LHCN-M2 (cell line): ENCODE data around the gene MVB12B. TPM values are rescaled to one million over a fixed set of nuclear protein-coding genes. Genes with fewer than 3 reads are reported as not detected.

ENCODE experiments used
- DNase-seq: peaks from one replicate; pipeline ENCODE4 v3.0.0-alpha.2; 2012; ENCODE audit warnings: low read depth
- total RNA-seq: library from RNA; depleted of rRNA; stranded (reverse); fragments of >200 nt; gene quantifications from 2 replicates; pipeline ENCODE4 v1.2.3, GENCODE V29; 2014

Gene MVB12B
- total RNA-seq, 1 experiment from 2014 or later: 4.8 TPM

GRCh38 chr9:126303488-126303887 is 23.1 kb upstream of the MVB12B start:
- DNase-seq: no peak

- no peak for DNase-seq
Measured at GRCh38 chr9:126304207-126304970, 22.2 kb upstream of the MVB12B start.

- DNase-seq: no peak
Measured at GRCh38 chr9:126304971-126305320, 21.7 kb upstream of the MVB12B start.

- DNase-seq: no peak
Measured at GRCh38 chr9:126306071-126306647, 20.5 kb upstream of the MVB12B start.

GRCh38 chr9:126307322-126308061 is 19.1 kb upstream of the MVB12B start:
- no peak for DNase-seq

GRCh38 chr9:126309427-126310189 is 17.0 kb upstream of the MVB12B start:
- DNase-seq: no peak

GRCh38 chr9:126312584-126313551 is 13.8 kb upstream of the MVB12B start:
- no peak for DNase-seq

GRCh38 chr9:126316085-126316655 is 10.5 kb upstream of the MVB12B start:
- DNase-seq: no peak

GRCh38 chr9:126317513-126317912 is 9.1 kb upstream of the MVB12B start:
- no peak for DNase-seq

- no peak for DNase-seq
Measured at GRCh38 chr9:126318858-126319257, 7.8 kb upstream of the MVB12B start.

GRCh38 chr9:126319671-126320070 is 7.0 kb upstream of the MVB12B start:
- no peak for DNase-seq

- no peak for DNase-seq
Measured at GRCh38 chr9:126320158-126320922, 6.3 kb upstream of the MVB12B start.

GRCh38 chr9:126321742-126322141 is 4.9 kb upstream of the MVB12B start:
- no peak for DNase-seq

GRCh38 chr9:126325821-126326220 is 808 bp upstream of the MVB12B start:
- no peak for DNase-seq

GRCh38 chr9:126327006-126327713 is 531 bp downstream of the MVB12B start:
- no peak for DNase-seq

- peak; percentile 25 for DNase-seq
Measured at GRCh38 chr9:126327714-126328185, 1.1 kb downstream of the MVB12B start.

- DNase-seq: no peak
Measured at GRCh38 chr9:126328407-126328806, 1.8 kb downstream of the MVB12B start.

- no peak for DNase-seq
Measured at GRCh38 chr9:126329476-126330275, 3.0 kb downstream of the MVB12B start.
